PC-9 (cell line): ENCODE measurements around the gene IL17RE. TPM values are rescaled to one million over a fixed set of nuclear protein-coding genes. Genes with fewer than 3 reads are reported as not detected.
"Not testable (repeated sequence)": the region's sequence is repeated elsewhere in the genome, so short reads cannot be mapped to it uniquely, and the experiment has no call there.

Source experiments
- BruUV-seq: library from RNA; stranded (reverse); fragments of 400-500 nt; replicated peaks from 2 replicates; lab custom pipeline; 2021; lab: Mats Ljungman, UMichigan
- CTCF ChIA-PET: fragments of 300-600 bp; sonication (Branson Sonifier 250); formaldehyde crosslinking; loops from one replicate; lab custom pipeline; 2022; ENCODE audit warnings: antibody characterized with exemption; lab: Charles Lee
- POLR2A ChIA-PET: fragments of 300-600 bp; sonication (Branson Sonifier 250); formaldehyde crosslinking; loops from one replicate; lab custom pipeline; 2022; ENCODE audit warnings: antibody characterized with exemption; ENCODE audit not compliant: unreplicated experiment; lab: Charles Lee
- DNase-seq, 2 experiments: peaks; one replicate each; pipeline versions ENCODE4 v3.0.0 to v3.0.0-alpha.2; 2015 to 2022; ENCODE audit warnings: mixed read lengths in 1 of 2
- H2AFZ ChIP-seq: fragments of 200-600 bp; sonication (generic); 2 replicates; pipeline ENCODE4 v1.8.1; 2017; ENCODE audit warnings: antibody characterized with exemption
- H3F3A ChIP-seq: fragments of 200-600 bp; sonication (generic); 2 replicates; pipeline ENCODE4 v1.8.1; 2017; ENCODE audit warnings: antibody characterized with exemption, mild to moderate bottlenecking, low read depth; ENCODE audit not compliant: insufficient read depth
- H3K27ac ChIP-seq: fragments of 200-600 bp; sonication (generic); 2 replicates; pipeline ENCODE4 v1.6.1; 2016; ENCODE audit warnings: mixed run types
- H3K27me3 ChIP-seq: fragments of 200-600 bp; sonication (generic); 2 replicates; pipeline ENCODE4 v1.6.1; 2016; ENCODE audit warnings: low read depth, mixed run types; ENCODE audit not compliant: insufficient read depth
- H3K36me3 ChIP-seq: fragments of 200-600 bp; sonication (generic); 2 replicates; pipeline ENCODE4 v1.6.1; 2016; ENCODE audit warnings: low read depth, mixed run types
- H3K4me1 ChIP-seq: fragments of 200-600 bp; sonication (generic); replicated peaks from 2 replicates; pipeline ENCODE4 v1.6.1; 2016; ENCODE audit warnings: mixed run types; ENCODE audit not compliant: insufficient read depth
- H3K4me2 ChIP-seq: fragments of 200-600 bp; sonication (generic); 2 replicates; pipeline ENCODE4 v1.6.1; 2017; ENCODE audit warnings: mixed run types
- H3K4me3 ChIP-seq: fragments of 200-600 bp; sonication (generic); 2 replicates; pipeline ENCODE4 v1.6.1; 2016; ENCODE audit warnings: mixed run types
- H3K79me2 ChIP-seq: fragments of 200-600 bp; sonication (generic); 2 replicates; pipeline ENCODE4 v1.6.1; 2017; ENCODE audit warnings: low read depth, mixed run types
- H3K9me2 ChIP-seq: fragments of 200-600 bp; sonication (generic); 2 replicates; pipeline ENCODE4 v1.8.1; 2017; ENCODE audit warnings: mild to moderate bottlenecking; ENCODE audit not compliant: insufficient read depth
- H3K9me3 ChIP-seq: fragments of 200-600 bp; sonication (generic); 2 replicates; pipeline ENCODE4 v1.8.1; 2016; ENCODE audit warnings: low read depth; ENCODE audit not compliant: insufficient read depth
- H4K20me1 ChIP-seq: fragments of 200-600 bp; sonication (generic); 2 replicates; pipeline ENCODE4 v1.8.1; 2017; ENCODE audit not compliant: insufficient read depth
- EZH2 ChIP-seq: fragments of 200-600 bp; sonication (generic); IDR thresholded peaks from 2 replicates; pipeline ENCODE4 v1.8.0; 2017; ENCODE audit warnings: antibody characterized with exemption, low read depth
- intact Hi-C: fragments of 100-400 bp; cut with micrococcal nuclease; formaldehyde crosslinking; loops from one replicate; pipeline ENCODE4 v1.10.0; 2022; ENCODE audit not compliant: unreplicated experiment
- total RNA-seq: library from RNA; stranded (reverse); gene quantifications from 2 replicates; pipeline ENCODE4 v1.2.3, GENCODE V29; 2021
- TF ChIP-seq, protein P1 (sequence below): fragments of 200-600 bp; sonication (generic); conservative IDR thresholded peaks from 2 replicates; pipeline ENCODE4 v1.6.1; 2017; ENCODE audit warnings: mixed run types, antibody characterized with exemption, mild to moderate bottlenecking, moderate library complexity

The IL17RE gene
- total RNA-seq, 1 experiment from 2014 or later = 23.8 TPM

- POLR2A ChIA-PET = no interaction called here
- no peak overlapping the region for H3K4me2 ChIP-seq
- intact Hi-C loops = no loop called here
- CTCF ChIA-PET = no interaction called here
- H3K9me2 ChIP-seq = no peaks in the 10 kb centered on the region
- H3K27me3 ChIP-seq = no peaks in the 10 kb centered on the region
- H3F3A ChIP-seq = peaks cover 21% of the 10 kb centered on the region; the same call in 1 of the 2 replicates
- no peak overlapping the region for H3K27ac ChIP-seq
- peaks cover 14% of the 10 kb centered on the region for H3K79me2 ChIP-seq
- peaks cover 13% of the 10 kb centered on the region for H3K4me1 ChIP-seq
- H3K36me3 ChIP-seq = peaks cover 17% of the 10 kb centered on the region
- no peak overlapping the region for H3K4me3 ChIP-seq
- no peaks in the 10 kb centered on the region for H4K20me1 ChIP-seq
- no peak overlapping the region for H2AFZ ChIP-seq
- DNase-seq = no peak
- H3K9me3 ChIP-seq = no peaks in the 10 kb centered on the region
- BruUV-seq = no TSS peak
- TF ChIP-seq, protein P1, sequence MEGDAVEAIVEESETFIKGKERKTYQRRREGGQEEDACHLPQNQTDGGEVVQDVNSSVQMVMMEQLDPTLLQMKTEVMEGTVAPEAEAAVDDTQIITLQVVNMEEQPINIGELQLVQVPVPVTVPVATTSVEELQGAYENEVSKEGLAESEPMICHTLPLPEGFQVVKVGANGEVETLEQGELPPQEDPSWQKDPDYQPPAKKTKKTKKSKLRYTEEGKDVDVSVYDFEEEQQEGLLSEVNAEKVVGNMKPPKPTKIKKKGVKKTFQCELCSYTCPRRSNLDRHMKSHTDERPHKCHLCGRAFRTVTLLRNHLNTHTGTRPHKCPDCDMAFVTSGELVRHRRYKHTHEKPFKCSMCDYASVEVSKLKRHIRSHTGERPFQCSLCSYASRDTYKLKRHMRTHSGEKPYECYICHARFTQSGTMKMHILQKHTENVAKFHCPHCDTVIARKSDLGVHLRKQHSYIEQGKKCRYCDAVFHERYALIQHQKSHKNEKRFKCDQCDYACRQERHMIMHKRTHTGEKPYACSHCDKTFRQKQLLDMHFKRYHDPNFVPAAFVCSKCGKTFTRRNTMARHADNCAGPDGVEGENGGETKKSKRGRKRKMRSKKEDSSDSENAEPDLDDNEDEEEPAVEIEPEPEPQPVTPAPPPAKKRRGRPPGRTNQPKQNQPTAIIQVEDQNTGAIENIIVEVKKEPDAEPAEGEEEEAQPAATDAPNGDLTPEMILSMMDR = no peak
- no peak for TF ChIP-seq EZH2
Measured at GRCh38 chr3:9938966-9939365, 36.3 kb downstream of the IL17RE start.

GRCh38 chr3:9939906-9940305 is 37.3 kb downstream of the IL17RE start:
- H3F3A ChIP-seq = peaks cover 25% of the 10 kb centered on the region; the same call in 1 of the 2 replicates
- H3K79me2 ChIP-seq, BruUV-seq, H3K4me1 ChIP-seq, CTCF ChIA-PET, H4K20me1 ChIP-seq, DNase-seq, H3K27ac ChIP-seq, H2AFZ ChIP-seq, H3K9me3 ChIP-seq, H3K9me2 ChIP-seq, POLR2A ChIA-PET, H3K4me3 ChIP-seq, H3K4me2 ChIP-seq, H3K27me3 ChIP-seq: not testable (repeated sequence)
- peaks cover 17% of the 10 kb centered on the region for H3K36me3 ChIP-seq
- intact Hi-C loops = loop anchor here (10.0 kb wide), 1 partner anchor 225 kb away; no protein-coding TSS in a partner anchor

DNA sequence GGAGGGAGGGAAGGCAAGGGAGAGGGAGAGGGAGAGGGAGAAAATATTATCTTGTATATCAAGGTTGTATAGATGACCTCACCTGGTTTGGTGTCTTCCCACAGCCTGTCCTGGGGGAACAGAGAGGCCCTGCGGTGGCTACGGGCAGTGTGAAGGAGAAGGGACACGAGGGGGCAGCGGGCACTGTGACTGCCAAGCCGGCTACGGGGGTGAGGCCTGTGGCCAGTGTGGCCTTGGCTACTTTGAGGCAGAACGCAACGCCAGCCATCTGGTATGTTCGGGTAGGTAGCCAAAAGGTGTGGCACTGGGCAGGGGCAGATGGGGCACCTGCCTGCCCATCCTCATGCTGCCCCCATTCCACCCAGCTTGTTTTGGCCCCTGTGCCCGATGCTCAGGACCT is 38.1 kb downstream of the IL17RE start:
- H3K9me2 ChIP-seq = no peaks in the 10 kb centered on the region
- ChIA-PET POLR2A (no interaction called here), CTCF (no interaction called here)
- H3K9me3 ChIP-seq = no peaks in the 10 kb centered on the region
- intact Hi-C loops = loop anchor here (10.0 kb wide), 1 partner anchor 226 kb away; no protein-coding TSS in a partner anchor
- no peaks in the 10 kb centered on the region for H4K20me1 ChIP-seq
- BruUV-seq = no TSS peak
- H3F3A ChIP-seq = peaks cover 29% of the 10 kb centered on the region; the same call in 1 of the 2 replicates
- no peak overlapping the region for H2AFZ ChIP-seq
- no peak overlapping the region for H3K27ac ChIP-seq
- H3K79me2 ChIP-seq = no peaks in the 10 kb centered on the region
- H3K4me3 ChIP-seq = no peak overlapping the region
- H3K36me3 ChIP-seq = peaks cover 16% of the 10 kb centered on the region
- H3K4me2 ChIP-seq = no peak overlapping the region
- no peak for DNase-seq
- no peaks in the 10 kb centered on the region for H3K4me1 ChIP-seq
- no peak for TF ChIP-seq EZH2
- TF ChIP-seq, protein P1 = no peak
- H3K27me3 ChIP-seq = no peaks in the 10 kb centered on the region

DNA sequence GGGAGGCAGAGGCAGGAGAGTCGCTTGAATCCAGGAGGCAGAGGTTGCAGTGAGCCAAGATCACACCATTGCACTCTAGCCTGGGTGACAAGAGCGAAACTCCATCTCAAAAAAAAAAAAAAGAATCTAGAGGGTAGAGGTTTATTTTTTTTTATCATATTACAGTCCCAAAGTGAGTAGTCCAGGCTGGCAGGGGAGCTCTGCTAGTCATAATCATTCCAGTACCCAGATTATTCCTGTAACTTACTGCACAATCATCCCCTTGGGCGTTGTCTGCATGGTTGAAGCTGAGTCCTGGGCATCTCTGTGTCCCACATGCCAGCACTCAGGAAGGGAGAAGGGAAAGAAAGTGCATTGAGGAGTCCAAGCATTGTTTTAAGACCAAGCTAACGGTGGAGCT is 39.5 kb downstream of the IL17RE start:
- BruUV-seq = no TSS peak
- H2AFZ ChIP-seq = no peak overlapping the region
- no peaks in the 10 kb centered on the region for H3K27me3 ChIP-seq
- intact Hi-C loops = loop anchor here (10.0 kb wide), 1 partner anchor 227 kb away; no protein-coding TSS in a partner anchor
- DNase-seq = no peak
- H3K9me3 ChIP-seq = no peaks in the 10 kb centered on the region
- H3K4me1 ChIP-seq = no peaks in the 10 kb centered on the region
- peaks cover 28% of the 10 kb centered on the region; the same call in 1 of the 2 replicates for H3F3A ChIP-seq
- H3K4me3 ChIP-seq = no peak overlapping the region
- POLR2A ChIA-PET = no interaction called here
- no peaks in the 10 kb centered on the region for H3K79me2 ChIP-seq
- no peaks in the 10 kb centered on the region for H3K9me2 ChIP-seq
- CTCF ChIA-PET = no interaction called here
- TF ChIP-seq EZH2 = no peak
- TF ChIP-seq, protein P1 = no peak
- no peak overlapping the region for H3K27ac ChIP-seq
- no peaks in the 10 kb centered on the region for H4K20me1 ChIP-seq
- no peak overlapping the region for H3K4me2 ChIP-seq
- H3K36me3 ChIP-seq = peaks cover 4% of the 10 kb centered on the region; the same call in 1 of the 2 replicates
